Loucy (cell line): ENCODE results near the gene SMOC1.

Experiments
- CTCF ChIP-seq: fragments of 200-600 bp; sonication (generic); conservative IDR thresholded peaks from 2 replicates; pipeline ENCODE4 v1.5.1; 2014; ENCODE audit warnings: mild to moderate bottlenecking, antibody characterized with exemption, low read length
- EZH2phosphoT487 ChIP-seq: fragments of 200-600 bp; IDR thresholded peaks from 2 replicates; pipeline ENCODE4 v1.6.1; 2018; ENCODE audit warnings: antibody characterized with exemption, mild to moderate bottlenecking, moderate library complexity, borderline replicate concordance

DNA sequence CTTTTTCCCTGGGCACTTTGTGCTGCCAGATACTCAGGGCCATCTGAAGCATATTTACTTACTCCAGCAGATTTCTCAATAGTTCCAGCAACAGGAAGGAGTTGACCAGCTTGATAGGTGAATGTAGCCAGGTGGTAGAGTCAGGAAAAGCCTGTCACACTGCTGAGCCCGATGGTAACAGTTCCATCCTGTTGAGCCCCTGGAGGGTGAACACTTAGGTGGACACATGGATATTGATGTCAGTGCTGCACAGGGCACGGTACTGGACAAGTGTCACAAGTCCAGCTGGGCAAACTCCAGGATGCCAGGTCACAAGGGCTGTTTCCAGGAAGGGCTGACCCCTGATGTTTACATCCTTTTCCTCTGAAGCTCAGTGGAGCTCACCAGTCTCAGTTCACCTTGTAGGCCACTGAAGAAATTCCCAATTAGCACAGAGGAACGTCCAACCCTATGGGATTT, 2.3 kb upstream of the SMOC1 start:
- no peak for TF ChIP-seq CTCF
- no peak for TF ChIP-seq EZH2phosphoT487
